B cell (primary cell): ENCODE results near the gene COL4A1. TPM values are rescaled to one million over a fixed set of nuclear protein-coding genes. Genes with fewer than 3 reads are reported as not detected.

Source experiments
- ATAC-seq: fragments of 200-7000 bp; cut with Tn5 transposase; one replicate; pipeline ENCODE4 v1.10.0; 2021; ENCODE audit warnings: low read depth, mild to moderate bottlenecking, moderate number of reproducible peaks, moderate library complexity
- CTCF ChIA-PET: fragments of 350-600 bp; sonication (Branson Sonifier 250); formaldehyde crosslinking; loops from one replicate; lab custom pipeline; 2021; ENCODE audit warnings: antibody characterized with exemption, inconsistent platforms; lab: Charles Lee
- POLR2A ChIA-PET: fragments of 350-600 bp; sonication (Branson Sonifier 250); formaldehyde crosslinking; loops from one replicate; lab custom pipeline; 2021; ENCODE audit warnings: antibody characterized with exemption; lab: Charles Lee
- DNase-seq: peaks from one replicate; pipeline ENCODE4 v3.0.0; 2013
- H2AFZ ChIP-seq: 2 replicates; pipeline ENCODE4 v1.6.1; 2012; ENCODE audit warnings: mild to moderate bottlenecking, low read depth, low read length; ENCODE audit not compliant: insufficient read depth, poor library complexity, severe bottlenecking
- H3K27ac ChIP-seq, 2 donors: 1 replicate in 1 of 2; 2 replicates in 1 of 2; pipeline ENCODE4 v1.5.1; 2012 to 2013; ENCODE audit warnings: low read length in 2 of 2, mild to moderate bottlenecking in 2 of 2, moderate library complexity in 1 of 2
- H3K27me3 ChIP-seq, 4 experiments: fragments of 200-600 bp in 1 of 4; sonication (generic) in 1 of 4; replicated peaks in 1 of 4; 1 replicate in 2 of 4; 2 replicates in 2 of 4; pipeline versions ENCODE4 v1.6.1 to v1.7.0; 2013 to 2016; ENCODE audit warnings: low read length in 3 of 4, mild to moderate bottlenecking in 2 of 4, mixed read lengths in 1 of 4, moderate library complexity in 1 of 4; ENCODE audit not compliant: insufficient read depth in 4 of 4, control insufficient read depth in 3 of 4; ENCODE audit errors: control extremely low read depth in 1 of 4
- H3K36me3 ChIP-seq, 2 experiments: replicated peaks in 1 of 2; 1 replicate in 1 of 2; 2 replicates in 1 of 2; pipeline versions ENCODE4 v1.6.1 to v1.7.1; 2013; ENCODE audit warnings: low read length in 1 of 2; ENCODE audit not compliant: insufficient read depth in 2 of 2, control insufficient read depth in 1 of 2; ENCODE audit errors: control extremely low read depth in 1 of 2, extremely low read depth in 1 of 2
- H3K4me1 ChIP-seq, 2 donors: fragments of 200-600 bp in 1 of 2; sonication (generic) in 1 of 2; 1 replicate in 1 of 2; 2 replicates in 1 of 2; pipeline versions ENCODE4 v1.5.1 to v1.6.1; 2013 to 2017; ENCODE audit warnings: low read length in 2 of 2; ENCODE audit not compliant: control insufficient read depth in 2 of 2, insufficient read depth in 2 of 2
- H3K4me2 ChIP-seq: replicated peaks from 2 replicates; pipeline ENCODE3; 2012; ENCODE audit warnings: mild to moderate bottlenecking, low read depth, low read length; ENCODE audit not compliant: poor library complexity, severe bottlenecking
- H3K4me3 ChIP-seq, 5 experiments: fragments of 200-600 bp in 1 of 5; sonication (generic) in 1 of 5; 1 replicate in 3 of 5; 2 replicates in 2 of 5; pipeline versions ENCODE4 v1.5.1 to v1.7.0; 2011 to 2016; ENCODE audit warnings: low read length in 4 of 5, mild to moderate bottlenecking in 4 of 5, low read depth in 2 of 5, control low read depth in 1 of 5, moderate library complexity in 1 of 5; ENCODE audit not compliant: insufficient read depth in 1 of 5; ENCODE audit errors: control extremely low read depth in 1 of 5, extremely low read depth in 1 of 5
- H3K79me2 ChIP-seq: fragments of 200-600 bp; sonication (generic); one replicate; pipeline ENCODE4 v1.6.0; 2016; ENCODE audit warnings: low read length; ENCODE audit not compliant: control insufficient read depth, insufficient read depth
- H3K9ac ChIP-seq: fragments of 200-600 bp; sonication (generic); 2 replicates; pipeline ENCODE4 v1.6.1; 2017; ENCODE audit warnings: mild to moderate bottlenecking, low read length, moderate library complexity
- H3K9me3 ChIP-seq, 3 donors: one replicate each; pipeline versions ENCODE4 v1.6.1 to v1.7.1; 2013; ENCODE audit warnings: low read length in 2 of 3; ENCODE audit not compliant: control insufficient read depth in 2 of 3, insufficient read depth in 1 of 3; ENCODE audit errors: control extremely low read depth in 1 of 3
- H4K20me1 ChIP-seq: 2 replicates; pipeline ENCODE4 v1.6.0; 2012; ENCODE audit warnings: mild to moderate bottlenecking, low read length; ENCODE audit not compliant: insufficient read depth, control insufficient read depth, poor library complexity, severe bottlenecking
- H3K27ac Mint-ChIP-seq: one replicate; pipeline ENCODE4 v1.8.0; 2021; ENCODE audit warnings: mixed read lengths
- H3K27me3 Mint-ChIP-seq: one replicate; pipeline ENCODE4 v1.8.0; 2021; ENCODE audit warnings: mixed read lengths
- H3K4me1 Mint-ChIP-seq: one replicate; pipeline ENCODE4 v1.8.0; 2021; ENCODE audit warnings: mixed read lengths
- H3K4me3 Mint-ChIP-seq: one replicate; pipeline ENCODE4 v1.8.0; 2021; ENCODE audit warnings: mixed read lengths
- H3K9me3 Mint-ChIP-seq: one replicate; pipeline ENCODE4 v1.8.0; 2022; ENCODE audit warnings: mixed read lengths; ENCODE audit not compliant: insufficient read depth
- EZH2 ChIP-seq: IDR thresholded peaks from 2 replicates; pipeline ENCODE4 v1.6.1; 2012; ENCODE audit warnings: borderline replicate concordance, low read depth, mild to moderate bottlenecking, moderate library complexity, low read length; ENCODE audit not compliant: insufficient read depth, poor library complexity, severe bottlenecking
- WGBS: methylation state at CpG from one replicate; pipeline ENCODE4 v1.1.5; 2013; ENCODE audit warnings: missing lambda C conversion rate; ENCODE audit not compliant: insufficient coverage; 5-methylcytosine and 5-hydroxymethylcytosine counted together
- intact Hi-C: fragments of 100-400 bp; cut with micrococcal nuclease; formaldehyde crosslinking; loops from one replicate; pipeline ENCODE4 v1.10.0; 2022
- polyA plus RNA-seq: library from polyadenylated mRNA; depleted of rRNA; stranded (reverse); fragments of >200 nt; gene quantifications from 2 replicates; pipeline ENCODE4 v1.2.3, GENCODE V29; 2012
- total RNA-seq, 2 donors: library from RNA; stranded (reverse); fragments of 120-200 nt in 1 of 2; gene quantifications; 1 replicate in 1 of 2; 2 replicates in 1 of 2; pipeline versions ENCODE4 v1.2.3 to v1.2.4, GENCODE V29; 2013 to 2022
- TF ChIP-seq, protein P1 (sequence below): fragments of 200-600 bp; IDR thresholded peaks from one replicate; pipeline ENCODE4 v1.8.0; 2022; ENCODE audit warnings: antibody characterized with exemption, mild to moderate bottlenecking

The COL4A1 gene
- total and polyA plus RNA-seq, 2 donors (not counting 1 experiment from before 2014, with no cell fraction given) = not detected

DNA sequence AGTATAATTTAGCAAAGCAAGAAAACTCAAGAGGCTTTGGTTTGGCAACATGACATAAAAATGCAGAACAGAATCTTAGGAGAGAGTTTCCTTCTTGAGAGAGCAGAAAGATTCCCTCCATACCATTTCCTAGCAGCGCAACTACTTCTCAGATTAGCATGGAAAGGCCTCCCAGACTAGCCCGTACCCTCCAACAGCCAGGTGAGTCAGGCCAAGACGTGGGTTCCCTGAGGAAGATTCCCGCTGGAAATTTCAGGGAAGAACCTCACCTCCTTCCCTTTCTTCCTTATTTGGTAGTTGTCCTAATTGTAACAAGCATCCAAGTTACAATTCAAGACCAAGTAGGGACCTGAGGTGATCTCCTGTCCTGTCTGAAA is 12.4 kb upstream of the COL4A1 start:
- H3K4me2 ChIP-seq = no peak overlapping the region
- CTCF ChIA-PET = no interaction called here
- no peaks in the 10 kb centered on the region for H3K4me1 Mint-ChIP-seq

GRCh38 chr13:110318920-110319319 is 12.0 kb upstream of the COL4A1 start:
- no peak overlapping the region for H3K4me3 Mint-ChIP-seq
- WGBS = 77% methylated on average over 3 of the region's 7 CpGs

More for the DNA sequence above, 12.4 kb upstream of the COL4A1 start:
- H2AFZ ChIP-seq = no peak overlapping the region
- H3K27me3 ChIP-seq = peaks cover 0 to 3% (median 0%) of the 10 kb centered on the region in 4 experiments
- no peak for TF ChIP-seq EZH2
- TF ChIP-seq, protein P1, sequence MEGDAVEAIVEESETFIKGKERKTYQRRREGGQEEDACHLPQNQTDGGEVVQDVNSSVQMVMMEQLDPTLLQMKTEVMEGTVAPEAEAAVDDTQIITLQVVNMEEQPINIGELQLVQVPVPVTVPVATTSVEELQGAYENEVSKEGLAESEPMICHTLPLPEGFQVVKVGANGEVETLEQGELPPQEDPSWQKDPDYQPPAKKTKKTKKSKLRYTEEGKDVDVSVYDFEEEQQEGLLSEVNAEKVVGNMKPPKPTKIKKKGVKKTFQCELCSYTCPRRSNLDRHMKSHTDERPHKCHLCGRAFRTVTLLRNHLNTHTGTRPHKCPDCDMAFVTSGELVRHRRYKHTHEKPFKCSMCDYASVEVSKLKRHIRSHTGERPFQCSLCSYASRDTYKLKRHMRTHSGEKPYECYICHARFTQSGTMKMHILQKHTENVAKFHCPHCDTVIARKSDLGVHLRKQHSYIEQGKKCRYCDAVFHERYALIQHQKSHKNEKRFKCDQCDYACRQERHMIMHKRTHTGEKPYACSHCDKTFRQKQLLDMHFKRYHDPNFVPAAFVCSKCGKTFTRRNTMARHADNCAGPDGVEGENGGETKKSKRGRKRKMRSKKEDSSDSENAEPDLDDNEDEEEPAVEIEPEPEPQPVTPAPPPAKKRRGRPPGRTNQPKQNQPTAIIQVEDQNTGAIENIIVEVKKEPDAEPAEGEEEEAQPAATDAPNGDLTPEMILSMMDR = no peak
- H3K4me3 ChIP-seq = no peak overlapping the region
- WGBS = 88% methylated on average over 3 of the region's 4 CpGs
- Mint-ChIP-seq H3K9me3 (no peaks in the 10 kb centered on the region), H3K4me3 (no peak overlapping the region), H3K27me3 (peaks cover 21% of the 10 kb centered on the region), H3K27ac (no peak overlapping the region)
- H3K9me3 ChIP-seq = peaks cover 0 to 5% (median 0%) of the 10 kb centered on the region in 3 donors
- H3K36me3 ChIP-seq = no peaks in the 10 kb centered on the region
- ATAC-seq (no peak), DNase-seq (no peak)
- POLR2A ChIA-PET = no interaction called here
- H3K79me2 ChIP-seq = no peaks in the 10 kb centered on the region
- H4K20me1 ChIP-seq = no peaks in the 10 kb centered on the region
- intact Hi-C loops = no loop called here
- H3K9ac ChIP-seq = no peak overlapping the region
- H3K27ac ChIP-seq = no peak overlapping the region
- H3K4me1 ChIP-seq = no peaks in the 10 kb centered on the region

More at GRCh38 chr13:110318920-110319319, 12.0 kb upstream of the COL4A1 start:
- no peaks in the 10 kb centered on the region for H3K4me1 Mint-ChIP-seq
- Histone ChIP-seq H3K4me1 (no peaks in the 10 kb centered on the region), H3K27me3 (peaks cover 0 to 3% (median 0%) of the 10 kb centered on the region in 4 experiments), H3K79me2 (no peaks in the 10 kb centered on the region), H3K4me2 (no peak overlapping the region), H3K36me3 (no peaks in the 10 kb centered on the region), H4K20me1 (no peaks in the 10 kb centered on the region), H3K4me3 (no peak overlapping the region), H3K27ac (no peak overlapping the region), H3K9me3 (peaks cover 0 to 5% (median 0%) of the 10 kb centered on the region in 3 donors), H3K9ac (no peak overlapping the region), H2AFZ (no peak overlapping the region)
- no peaks in the 10 kb centered on the region for H3K9me3 Mint-ChIP-seq
- ChIA-PET CTCF (no interaction called here), POLR2A (no interaction called here)
- DNase-seq (no peak), ATAC-seq (no peak)
- TF ChIP-seq EZH2 = no peak
- TF ChIP-seq, protein P1 = no peak
- intact Hi-C loops = no loop called here
- H3K27me3 Mint-ChIP-seq = peaks cover 26% of the 10 kb centered on the region
- H3K27ac Mint-ChIP-seq = no peak overlapping the region
